HEK293T (cell line): ENCODE data around the gene ZNF76.

ENCODE experiments used
- CTCF ChIA-PET: fragments of 350-600 bp; formaldehyde crosslinking; extraction: SDS; loops from one replicate; lab custom pipeline; 2021; ENCODE audit warnings: antibody characterized with exemption, inconsistent platforms; lab: Yijun Ruan, JAX
- POLR2A ChIA-PET: fragments of 350-600 bp; formaldehyde crosslinking; extraction: SDS; loops from one replicate; lab custom pipeline; 2020; ENCODE audit warnings: antibody characterized with exemption, inconsistent platforms; lab: Yijun Ruan, JAX
- DNase-seq: peaks from one replicate; pipeline ENCODE4 v3.0.0; 2012; ENCODE audit warnings: mixed read lengths; ENCODE audit errors: extremely low spot score
- ARNT ChIP-seq: fragments of 450-650 bp; IDR thresholded peaks from 2 replicates; pipeline ENCODE4 v1.6.1; 2017; ENCODE audit warnings: mild to moderate bottlenecking
- BHLHE40 ChIP-seq: fragments of 450-650 bp; IDR thresholded peaks from 2 replicates; pipeline ENCODE4 v1.6.1; 2016; ENCODE audit warnings: mild to moderate bottlenecking, moderate library complexity, borderline replicate concordance
- CTBP1 ChIP-seq: fragments of 450-650 bp; IDR thresholded peaks from 2 replicates; pipeline ENCODE4 v1.6.1; 2016; ENCODE audit warnings: borderline replicate concordance
- ELF4 ChIP-seq: fragments of 450-650 bp; IDR thresholded peaks from 2 replicates; pipeline ENCODE4 v1.6.1; 2017; ENCODE audit warnings: antibody characterized with exemption
- FOXA1 ChIP-seq: fragments of 450-650 bp; IDR thresholded peaks from 2 replicates; pipeline ENCODE4 v1.6.1; 2016; ENCODE audit warnings: mild to moderate bottlenecking
- FOXK2 ChIP-seq: fragments of 450-650 bp; IDR thresholded peaks from 2 replicates; pipeline ENCODE4 v1.6.1; 2016; ENCODE audit warnings: mild to moderate bottlenecking
- FOXM1 ChIP-seq: fragments of 450-650 bp; IDR thresholded peaks from 2 replicates; pipeline ENCODE4 v1.6.1; 2017; ENCODE audit warnings: mild to moderate bottlenecking, borderline replicate concordance
- HDGF ChIP-seq: fragments of 450-650 bp; IDR thresholded peaks from 2 replicates; pipeline ENCODE4 v1.6.1; 2017; ENCODE audit warnings: antibody characterized with exemption, borderline replicate concordance
- L3MBTL2 ChIP-seq: fragments of 450-650 bp; conservative IDR thresholded peaks from 2 replicates; pipeline ENCODE4 v1.6.1; 2016; ENCODE audit warnings: mild to moderate bottlenecking
- LEF1 ChIP-seq: fragments of 450-650 bp; IDR thresholded peaks from 2 replicates; pipeline ENCODE4 v1.6.1; 2017; ENCODE audit warnings: mild to moderate bottlenecking, borderline replicate concordance
- NFRKB ChIP-seq: fragments of 450-650 bp; IDR thresholded peaks from 2 replicates; pipeline ENCODE4 v1.6.1; 2016; ENCODE audit warnings: mild to moderate bottlenecking, moderate library complexity
- PKNOX1 ChIP-seq: fragments of 450-650 bp; IDR thresholded peaks from 2 replicates; pipeline ENCODE4 v1.6.1; 2016
- SP1 ChIP-seq: fragments of 450-650 bp; IDR thresholded peaks from 2 replicates; pipeline ENCODE4 v1.6.1; 2017
- SUZ12 ChIP-seq: fragments of 450-650 bp; IDR thresholded peaks from 2 replicates; pipeline ENCODE4 v1.6.1; 2016; ENCODE audit warnings: mild to moderate bottlenecking
- TARDBP ChIP-seq: fragments of 450-650 bp; IDR thresholded peaks from 2 replicates; pipeline ENCODE4 v1.6.1; 2016
- ZNF384 ChIP-seq: fragments of 450-650 bp; IDR thresholded peaks from 2 replicates; pipeline ENCODE4 v1.6.1; 2016

ZNF76 gene

GRCh38 chr6:35311390-35312075 is 52.0 kb downstream of the ZNF76 start:
- CTCF ChIA-PET, result no interaction called here
- no peak for DNase-seq
- POLR2A ChIA-PET, result no interaction called here
- TF ChIP-seq ELF4 (no peak), BHLHE40 (no peak), NFRKB (no peak), FOXA1 (no peak), SP1 (no peak), CTBP1 (no peak), FOXK2 (no peak), FOXM1 (no peak)

- DNase-seq, result no peak
- ChIA-PET POLR2A (no interaction called here), CTCF (interaction anchor here (0.8 kb wide), 1 partner anchor 19 kb away, joined by 3 read pairs; no protein-coding TSS in a partner anchor)
- TF ChIP-seq HDGF (no peak), FOXA1 (no peak), ZNF384 (no peak)
Measured at GRCh38 chr6:35312076-35312800, 52.7 kb downstream of the ZNF76 start.

- ChIA-PET CTCF (interaction anchor here (0.8 kb wide), 1 partner anchor 19 kb away, joined by 3 read pairs; no protein-coding TSS in a partner anchor), POLR2A (no interaction called here)
- no peak for TF ChIP-seq CTBP1
- no peak for TF ChIP-seq HDGF
- TF ChIP-seq ZNF384, result no peak
- no peak for TF ChIP-seq SUZ12
- no peak for TF ChIP-seq FOXA1
- no peak for TF ChIP-seq FOXM1
- TF ChIP-seq FOXK2, result no peak
- no peak for TF ChIP-seq BHLHE40
- no peak for TF ChIP-seq TARDBP
- no peak for TF ChIP-seq L3MBTL2
- TF ChIP-seq NFRKB, result no peak
- TF ChIP-seq PKNOX1, result no peak
- no peak for TF ChIP-seq SP1
- no peak for TF ChIP-seq ELF4
- no peak for TF ChIP-seq LEF1
- TF ChIP-seq ARNT, result no peak
- no peak for DNase-seq
Measured at GRCh38 chr6:35312807-35313206, 53.3 kb downstream of the ZNF76 start.

- TF ChIP-seq ELF4 (no peak), ZNF384 (no peak), FOXM1 (no peak), SP1 (no peak), SUZ12 (no peak), NFRKB (no peak), LEF1 (no peak), FOXK2 (no peak), ARNT (no peak), PKNOX1 (no peak), L3MBTL2 (no peak), BHLHE40 (no peak), HDGF (no peak), FOXA1 (no peak), TARDBP (no peak), CTBP1 (no peak)
- ChIA-PET POLR2A (interaction anchor here (0.7 to 1.8 kb wide), 14 partner anchors 8 to 154 kb away, joined by 3 to 9 read pairs (median 4); partner anchors contain the start of genes DEF6, FANCE, PPARD and RPL10A), CTCF (interaction anchor here (0.8 to 1.1 kb wide), 5 partner anchors 10 to 136 kb away, joined by 3 to 7 read pairs (median 3); partner anchors contain the start of gene PPARD)
- no peak for DNase-seq
Measured at GRCh38 chr6:35317483-35318195, 58.1 kb downstream of the ZNF76 start.

GRCh38 chr6:35318196-35319171 is 58.9 kb downstream of the ZNF76 start:
- TF ChIP-seq L3MBTL2 (peak; percentile 74), NFRKB (no peak), SUZ12 (no peak), PKNOX1 (peak; percentile 46; the same call in 1 of the 2 replicates), SP1 (no peak)
- DNase-seq, result peak; percentile 96
- ChIA-PET CTCF (interaction anchor here (0.8 to 1.1 kb wide), 4 partner anchors 9 to 135 kb away, joined by 3 to 7 read pairs (median 4); no protein-coding TSS in a partner anchor), POLR2A (interaction anchor here (0.7 to 1.8 kb wide), 14 partner anchors 9 to 153 kb away, joined by 3 to 9 read pairs (median 4); partner anchors contain the start of genes DEF6, FANCE, PPARD and RPL10A)
